Erythroblast (primary cell): ENCODE results near the gene MGAT5.
A peak's percentile ranks its signal among the peaks of the same experiment; 100 is the strongest.

Source experiments
- DNase-seq, 2 experiments: peaks; one replicate each; lab custom pipeline; 2025; lab: John Stamatoyannopoulos, UW
- GATA1 ChIP-seq: IDR thresholded peaks from 2 replicates; pipeline ENCODE4 v1.6.1; 2011; ENCODE audit warnings: low read depth, mild to moderate bottlenecking, control low read depth, low read length, moderate library complexity
- POLR2A ChIP-seq: IDR thresholded peaks from 2 replicates; pipeline ENCODE4 v1.6.1; 2011; ENCODE audit warnings: mild to moderate bottlenecking, low read length

The MGAT5 gene, protein sequence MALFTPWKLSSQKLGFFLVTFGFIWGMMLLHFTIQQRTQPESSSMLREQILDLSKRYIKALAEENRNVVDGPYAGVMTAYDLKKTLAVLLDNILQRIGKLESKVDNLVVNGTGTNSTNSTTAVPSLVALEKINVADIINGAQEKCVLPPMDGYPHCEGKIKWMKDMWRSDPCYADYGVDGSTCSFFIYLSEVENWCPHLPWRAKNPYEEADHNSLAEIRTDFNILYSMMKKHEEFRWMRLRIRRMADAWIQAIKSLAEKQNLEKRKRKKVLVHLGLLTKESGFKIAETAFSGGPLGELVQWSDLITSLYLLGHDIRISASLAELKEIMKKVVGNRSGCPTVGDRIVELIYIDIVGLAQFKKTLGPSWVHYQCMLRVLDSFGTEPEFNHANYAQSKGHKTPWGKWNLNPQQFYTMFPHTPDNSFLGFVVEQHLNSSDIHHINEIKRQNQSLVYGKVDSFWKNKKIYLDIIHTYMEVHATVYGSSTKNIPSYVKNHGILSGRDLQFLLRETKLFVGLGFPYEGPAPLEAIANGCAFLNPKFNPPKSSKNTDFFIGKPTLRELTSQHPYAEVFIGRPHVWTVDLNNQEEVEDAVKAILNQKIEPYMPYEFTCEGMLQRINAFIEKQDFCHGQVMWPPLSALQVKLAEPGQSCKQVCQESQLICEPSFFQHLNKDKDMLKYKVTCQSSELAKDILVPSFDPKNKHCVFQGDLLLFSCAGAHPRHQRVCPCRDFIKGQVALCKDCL

DNA sequence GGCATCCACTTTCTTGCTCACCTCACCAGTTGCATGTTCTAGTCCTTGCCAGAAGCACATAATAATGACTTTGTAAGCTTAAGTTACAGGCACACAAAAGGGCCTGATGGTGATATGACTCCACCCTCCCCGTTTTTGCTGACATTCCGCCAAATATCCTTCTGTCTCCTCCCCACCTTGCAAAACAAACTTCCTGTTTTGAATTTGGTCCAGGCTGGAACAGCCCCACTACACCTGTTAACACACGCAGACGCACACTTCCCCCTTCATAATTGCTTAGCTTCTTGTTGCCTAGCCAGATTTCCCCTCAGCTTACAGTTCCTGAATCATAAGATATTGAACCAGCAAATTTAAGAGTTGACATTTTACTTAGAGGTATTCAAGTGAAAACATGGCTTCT, at the start of gene MGAT5:
Gene MGAT5, plus strand, starts transcription at position 269 of the 400 bp plus-strand sequence. CDS start 332 bp downstream, outside the sequence.
- DNase-seq, result no peak
- TF ChIP-seq POLR2A, result no peak

DNA sequence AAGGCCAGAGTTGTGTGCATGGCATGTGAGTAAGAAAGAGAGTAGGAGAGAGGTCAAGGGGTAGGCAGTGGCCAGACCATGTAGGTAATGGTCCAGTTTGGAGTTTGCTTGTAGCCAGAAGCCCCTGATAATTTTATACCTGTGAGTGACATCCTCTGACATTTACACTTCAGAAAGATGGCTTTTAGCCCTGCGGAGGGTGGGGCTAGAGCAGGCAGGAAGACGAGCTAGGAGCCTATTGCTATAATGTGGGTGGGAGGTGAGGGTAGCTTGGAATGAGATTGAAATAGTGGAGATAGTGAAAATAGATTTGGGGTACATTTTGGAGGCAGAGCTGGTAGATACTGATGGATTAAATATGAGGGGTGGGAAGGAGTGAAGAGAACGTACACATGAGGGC, 48.8 kb upstream of the MGAT5 start:
- DNase-seq, result no peak
- TF ChIP-seq POLR2A (no peak), GATA1 (no peak)

DNA sequence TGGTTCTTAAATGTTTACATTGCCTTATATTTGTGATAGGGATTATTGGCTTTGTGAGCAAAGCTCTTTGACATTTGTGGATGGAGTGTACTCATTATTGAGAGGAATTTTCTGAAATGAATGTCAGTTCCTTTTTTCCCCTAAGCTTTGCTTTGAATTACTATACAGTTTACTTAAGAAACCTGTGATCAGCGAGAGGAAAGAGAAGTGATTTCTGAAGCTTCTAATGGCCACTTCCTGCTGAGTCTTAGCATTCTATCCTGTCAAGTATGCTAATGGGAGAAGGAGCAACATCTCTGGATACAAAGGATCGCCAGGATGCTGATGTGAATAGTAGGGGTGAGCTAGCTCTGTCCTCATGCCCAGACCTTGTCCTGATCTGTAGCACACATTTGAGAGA, 47.8 kb upstream of the MGAT5 start:
- DNase-seq, result no peak
- TF ChIP-seq GATA1 (no peak), POLR2A (no peak)

DNA sequence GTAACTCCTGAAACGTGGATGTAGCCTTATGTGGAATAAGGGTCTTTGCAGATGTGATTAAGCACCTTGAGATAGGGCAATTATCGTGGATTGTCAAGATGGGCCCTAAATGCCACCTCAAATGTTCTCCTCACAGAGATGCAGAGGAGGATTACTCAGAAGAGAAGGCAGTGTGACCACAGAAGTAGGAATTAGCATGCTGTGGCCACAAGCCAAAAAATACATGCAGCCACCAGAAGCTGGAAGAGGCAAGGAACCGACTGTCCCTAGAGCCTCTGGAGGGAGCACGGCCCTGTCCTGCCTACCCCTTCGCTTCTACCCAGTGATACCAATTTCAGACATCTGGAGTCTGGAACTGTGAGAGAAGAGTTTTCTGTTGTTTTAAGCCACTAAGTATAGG, 47.3 kb upstream of the MGAT5 start:
- no peak for TF ChIP-seq POLR2A
- TF ChIP-seq GATA1, result no peak
- no peak for DNase-seq

DNA sequence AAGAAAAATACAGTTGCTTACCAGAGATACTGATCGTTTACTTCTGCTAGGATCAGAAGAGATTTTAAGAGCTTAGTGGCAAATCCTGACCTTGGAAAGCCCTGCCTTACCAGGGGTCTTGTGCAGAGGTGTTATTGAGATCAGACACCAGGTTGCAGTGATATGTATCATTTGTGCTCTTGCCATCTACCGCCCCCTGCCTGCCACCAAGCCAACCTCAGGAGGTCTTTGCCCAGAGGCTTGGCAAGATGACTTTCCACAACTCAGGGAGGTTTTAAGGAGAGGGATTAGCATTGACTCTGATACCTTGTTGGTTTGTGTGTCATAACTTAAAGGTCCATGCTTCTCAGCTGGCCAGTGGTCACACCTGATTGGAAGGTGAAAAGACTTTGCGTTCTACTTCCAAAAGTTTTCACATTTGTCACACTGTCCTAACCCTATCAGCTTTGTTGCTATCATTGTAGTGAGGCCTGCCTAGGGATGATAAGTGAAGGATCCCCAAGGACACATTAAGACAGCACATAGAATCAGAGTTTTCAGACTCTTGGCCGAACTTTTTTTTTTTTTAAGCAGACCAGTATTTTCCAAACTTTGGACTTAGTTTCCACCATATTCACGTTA, 46.2 kb upstream of the MGAT5 start:
- DNase-seq, result peak; percentile 61 to 66
- TF ChIP-seq POLR2A (no peak), GATA1 (no peak)

DNA sequence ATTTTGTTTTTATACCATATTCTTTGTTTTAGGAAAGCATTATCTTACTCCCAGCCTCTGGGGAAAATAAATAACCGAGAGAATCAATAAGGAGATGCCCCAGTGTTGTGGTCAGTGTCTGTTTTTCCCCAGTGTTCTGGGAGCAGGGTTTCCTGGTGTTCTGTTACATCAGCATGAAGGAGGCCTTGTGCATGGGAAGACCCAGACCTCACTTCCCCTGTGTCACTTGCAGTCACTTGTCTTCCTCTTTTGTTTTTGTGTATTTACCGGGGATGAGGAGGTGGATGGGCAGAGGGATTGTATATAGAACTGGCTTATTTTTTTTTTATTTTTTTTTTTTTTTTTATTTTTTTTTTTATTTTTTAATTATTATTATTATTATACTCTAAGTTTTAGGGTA, 45.0 kb upstream of the MGAT5 start:
- no peak for TF ChIP-seq POLR2A
- no peak for TF ChIP-seq GATA1
- DNase-seq, result no peak

DNA sequence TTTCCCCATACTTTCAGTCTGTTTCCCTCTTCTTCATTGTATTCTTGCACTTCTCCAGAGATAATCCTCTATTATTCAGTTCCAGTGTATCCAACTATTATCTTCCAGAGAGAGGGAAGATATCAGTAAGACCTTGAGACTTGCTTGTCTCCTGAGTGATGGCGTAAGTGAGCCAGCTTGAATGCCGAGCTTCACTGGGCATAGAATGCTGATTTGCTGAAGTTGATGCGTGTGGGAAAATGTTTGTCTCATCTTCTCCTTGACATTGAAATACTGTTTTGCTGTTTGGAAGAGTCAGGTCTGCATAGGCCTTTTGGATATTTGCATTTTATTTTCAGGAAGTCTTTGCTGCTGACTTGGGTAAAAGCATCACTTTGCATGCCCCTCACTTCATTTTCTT, 41.1 kb upstream of the MGAT5 start:
- no peak for DNase-seq
- no peak for TF ChIP-seq GATA1
- TF ChIP-seq POLR2A, result no peak

DNA sequence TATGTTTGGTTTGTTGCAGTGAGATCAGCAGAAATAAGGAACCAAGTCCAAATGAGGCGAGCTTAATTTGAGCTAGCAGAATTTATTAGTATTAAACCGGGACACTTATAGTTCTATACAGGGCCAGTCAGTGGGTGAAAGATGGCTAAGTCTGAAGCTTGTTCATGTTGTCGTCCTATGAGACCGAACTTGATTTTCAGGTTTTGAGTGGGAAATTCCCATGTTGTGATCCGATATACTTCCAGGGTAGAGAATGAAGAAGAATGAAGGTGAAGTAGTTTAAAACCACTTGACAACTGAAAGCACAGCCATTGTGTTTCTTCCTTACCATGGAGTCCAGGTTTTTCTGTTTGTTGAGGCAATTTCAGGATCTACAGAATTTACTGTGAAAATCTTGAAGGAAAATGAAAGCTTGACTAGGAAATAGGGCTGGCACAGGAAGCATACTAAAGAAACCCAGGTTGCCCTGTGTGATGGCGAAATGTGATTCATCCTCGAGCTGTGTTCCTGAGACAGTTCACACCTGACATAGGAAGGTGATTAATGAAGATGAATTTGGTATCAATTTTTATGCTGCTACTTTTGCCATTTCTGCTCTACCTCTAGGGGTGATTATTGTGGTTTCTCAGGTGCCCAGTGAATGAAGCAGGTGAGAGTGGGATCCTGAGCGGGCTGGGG, 37.6 kb upstream of the MGAT5 start:
- no peak for DNase-seq
- TF ChIP-seq POLR2A (no peak), GATA1 (no peak)

DNA sequence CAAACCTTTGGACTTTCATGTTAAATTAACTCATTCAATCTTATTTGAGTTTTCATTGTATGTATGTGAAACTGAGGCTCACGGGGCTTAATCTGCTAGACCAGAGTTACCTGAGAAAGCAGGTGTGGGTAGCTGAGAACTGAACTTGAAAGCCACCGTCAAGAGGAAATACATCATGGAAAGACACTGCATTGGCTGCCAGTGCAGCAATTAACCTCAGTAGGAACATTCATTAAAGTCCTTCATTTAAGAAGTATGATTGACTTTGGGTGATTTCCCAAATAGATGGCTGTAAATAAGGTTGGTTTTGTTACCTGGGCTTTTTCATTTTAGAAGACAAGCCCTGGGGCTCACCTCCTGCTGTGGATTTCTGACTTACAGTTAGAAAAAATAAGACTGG, 36.5 kb upstream of the MGAT5 start:
- TF ChIP-seq GATA1 (no peak), POLR2A (no peak)
- DNase-seq, result no peak

DNA sequence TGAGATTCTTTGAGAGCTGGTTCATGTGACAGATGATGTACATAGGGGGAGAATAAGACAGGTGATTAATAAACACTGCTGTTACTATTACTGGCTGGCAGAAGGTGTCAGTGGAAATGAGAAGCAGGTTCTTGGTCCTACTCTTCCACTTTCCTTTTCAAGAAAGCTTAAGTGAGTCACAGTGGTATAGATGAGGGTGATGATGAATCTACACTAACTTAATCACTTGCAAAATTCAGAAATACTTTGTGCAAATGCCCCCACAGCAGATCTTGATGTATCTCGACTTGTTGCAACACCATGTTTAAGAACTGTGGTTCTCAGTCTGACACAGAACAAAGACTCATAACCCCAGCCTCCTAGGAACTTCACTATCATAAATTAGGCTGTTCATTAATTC, 35.9 kb upstream of the MGAT5 start:
- no peak for DNase-seq
- TF ChIP-seq POLR2A (no peak), GATA1 (no peak)

DNA sequence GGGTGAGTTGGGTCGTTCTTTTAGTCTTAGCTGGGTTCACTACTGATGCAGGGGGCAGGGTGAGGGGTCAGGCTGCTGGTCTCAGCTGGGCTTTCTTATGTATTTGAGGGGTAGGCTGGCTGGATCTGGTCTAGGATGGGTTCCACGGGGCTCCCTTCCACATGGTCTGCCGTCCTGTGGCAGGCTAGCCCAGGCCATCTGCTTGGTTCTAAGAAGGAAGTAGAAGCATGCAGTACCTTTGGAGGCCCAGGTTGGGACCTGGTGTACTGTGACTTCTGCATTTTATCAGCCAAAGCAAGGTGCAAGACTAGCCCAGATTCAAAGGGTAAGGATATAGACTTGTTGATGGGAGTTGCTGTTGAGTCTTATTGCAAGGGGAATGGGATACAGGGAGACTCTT, 35.5 kb upstream of the MGAT5 start:
- no peak for DNase-seq
- TF ChIP-seq GATA1, result no peak

DNA sequence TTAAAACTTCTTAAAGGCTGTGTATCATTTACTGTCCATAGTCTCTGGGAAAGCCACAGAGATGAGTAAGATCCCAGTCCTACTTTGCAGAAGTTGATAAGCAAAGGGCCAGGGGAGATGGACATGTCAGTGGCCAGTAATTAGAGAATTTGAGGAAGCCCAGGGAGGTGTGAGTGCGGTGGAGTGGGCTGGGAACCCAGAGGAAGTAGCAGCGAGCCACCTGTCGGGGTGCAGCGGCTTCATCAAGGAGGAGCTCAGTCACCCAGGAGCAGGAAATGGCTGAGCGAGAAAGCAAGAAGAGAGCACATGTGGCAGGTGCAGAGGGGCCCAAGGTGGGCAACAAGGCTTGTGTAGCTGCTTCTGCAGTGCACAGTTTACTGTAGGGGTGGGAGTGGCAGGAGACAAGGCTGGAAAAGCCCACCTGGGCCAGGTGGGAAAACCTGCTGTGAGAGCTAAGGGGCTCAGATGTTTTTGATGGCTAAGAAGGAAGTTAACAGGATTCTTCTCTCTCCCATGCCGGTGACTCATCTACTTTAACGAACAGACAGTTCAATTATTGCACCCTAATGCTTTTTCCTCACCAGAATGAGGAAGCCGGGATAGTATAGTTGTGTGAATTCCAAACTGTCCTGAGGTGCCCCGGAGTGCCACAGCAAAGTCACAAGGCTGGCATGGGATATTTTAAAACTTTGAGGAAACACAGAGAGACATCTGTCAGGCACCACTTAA, 34.8 kb upstream of the MGAT5 start:
- TF ChIP-seq GATA1, result no peak
- no peak for TF ChIP-seq POLR2A
- DNase-seq, result no peak

DNA sequence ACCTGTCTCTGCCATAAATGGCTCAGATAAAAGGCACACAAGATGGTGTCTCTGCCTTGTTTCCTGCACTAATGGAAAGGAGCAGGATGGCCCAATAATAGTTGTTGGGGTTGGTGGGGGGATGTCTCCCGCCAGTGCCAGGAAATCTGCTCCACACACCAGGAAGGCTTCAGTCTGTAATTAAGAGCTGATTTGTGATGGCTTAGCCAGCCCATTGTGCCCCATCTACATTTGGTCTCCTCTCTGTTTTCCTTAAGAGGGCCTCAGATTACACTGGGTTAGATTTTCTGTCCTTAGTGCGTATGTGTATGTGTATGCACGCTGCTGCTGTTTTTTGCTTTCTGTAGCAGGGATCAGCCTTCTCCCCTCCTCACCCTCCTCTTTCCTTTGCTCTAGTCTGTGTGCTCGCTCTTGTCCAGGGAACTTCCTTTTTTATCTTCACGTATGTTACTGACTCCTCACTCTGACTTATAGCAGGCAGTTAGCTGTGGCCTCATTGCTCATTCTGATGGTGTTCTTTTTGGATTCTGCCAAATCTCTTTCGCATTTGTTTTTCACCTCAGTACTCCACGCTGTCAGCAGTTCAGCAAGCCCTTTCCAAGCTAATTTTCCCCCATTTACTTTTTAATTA, 33.4 kb upstream of the MGAT5 start:
- TF ChIP-seq POLR2A (no peak), GATA1 (no peak)

More for the DNA sequence above, 33.4 kb upstream of the MGAT5 start:
- no peak for DNase-seq
